ENCODE measurements around the gene PLCB4. TPM values are rescaled to one million over a fixed set of nuclear protein-coding genes. Genes with fewer than 3 reads are reported as not detected.

PLCB4 gene
- total and polyA plus RNA-seq, 4 donors = 1.5 to 26.2 (median 10.8) TPM

- no peaks in the 10 kb centered on the region for H3K27me3 ChIP-seq (ENCODE audit: control insufficient read depth in 1 of 2, insufficient read depth in 2 of 2, low read length in 1 of 2)
- intact Hi-C loops (cut with DNase I) = loop anchor here (10.0 kb wide), 1 partner anchor 324 kb away; no protein-coding TSS in a partner anchor
- H3K9me3 ChIP-seq (ENCODE audit: control insufficient read depth, low read length) = no peaks in the 10 kb centered on the region
- ATAC-seq (ENCODE audit: low FRiP score) (no peak), DNase-seq (no peak)
- no peak overlapping the region for H3K4me3 ChIP-seq (ENCODE audit: low read length in 2 of 2)
- no peaks in the 10 kb centered on the region for H3K36me3 ChIP-seq (ENCODE audit: control insufficient read depth in 1 of 2, insufficient read depth in 2 of 2, low read length in 1 of 2)
- H3K4me1 ChIP-seq (ENCODE audit: control insufficient read depth in 1 of 2, insufficient read depth in 2 of 2, low read length in 2 of 2) = peaks cover 5 to 11% of the 10 kb centered on the region in 2 donors
- 7 to 9% methylated on average over 1 of the region's 1 CpG for WGBS, 2 donors
- no peak overlapping the region for H3K27ac ChIP-seq (ENCODE audit: low read depth in 1 of 2, low read length in 2 of 2)
Measured at GRCh38 chr20:9179193-9179802, 110.4 kb downstream of the PLCB4 start.

- intact Hi-C loops (cut with DNase I) = loop anchor here (10.0 kb wide), 1 partner anchor 325 kb away; no protein-coding TSS in a partner anchor
- DNase-seq = no peak
- H3K9me3 ChIP-seq (ENCODE audit: control insufficient read depth, low read length) = no peaks in the 10 kb centered on the region
- H3K4me3 ChIP-seq (ENCODE audit: low read length in 2 of 2) = no peak overlapping the region
- no peaks in the 10 kb centered on the region for H3K36me3 ChIP-seq (ENCODE audit: control insufficient read depth in 1 of 2, insufficient read depth in 2 of 2, low read length in 1 of 2)
- H3K4me1 ChIP-seq (ENCODE audit: control insufficient read depth in 1 of 2, insufficient read depth in 2 of 2, low read length in 2 of 2) = peaks cover 5 to 11% of the 10 kb centered on the region in 2 donors
- no peak overlapping the region for H3K27ac ChIP-seq (ENCODE audit: low read depth in 1 of 2, low read length in 2 of 2)
- no peaks in the 10 kb centered on the region for H3K27me3 ChIP-seq (ENCODE audit: control insufficient read depth in 1 of 2, insufficient read depth in 2 of 2, low read length in 1 of 2)
- no peak for ATAC-seq (ENCODE audit: low FRiP score)
Measured at GRCh38 chr20:9179867-9180266, 111.0 kb downstream of the PLCB4 start.

- Histone ChIP-seq H3K4me1 (ENCODE audit: control insufficient read depth in 1 of 2, insufficient read depth in 2 of 2, low read length in 2 of 2) (peaks cover 5 to 11% of the 10 kb centered on the region in 2 donors), H3K27me3 (ENCODE audit: control insufficient read depth in 1 of 2, insufficient read depth in 2 of 2, low read length in 1 of 2) (no peaks in the 10 kb centered on the region), H3K9me3 (ENCODE audit: control insufficient read depth, low read length) (no peaks in the 10 kb centered on the region), H3K4me3 (ENCODE audit: low read length in 2 of 2) (no peak overlapping the region), H3K36me3 (ENCODE audit: control insufficient read depth in 1 of 2, insufficient read depth in 2 of 2, low read length in 1 of 2) (no peaks in the 10 kb centered on the region), H3K27ac (ENCODE audit: low read depth in 1 of 2, low read length in 2 of 2) (no peak overlapping the region)
- intact Hi-C loops (cut with DNase I) = no loop called here
- no peak for ATAC-seq (ENCODE audit: low FRiP score)
- DNase-seq = no peak
- 93 to 96% methylated on average over 1 of the region's 1 CpG for WGBS, 2 donors
Measured at GRCh38 chr20:9180481-9181257, 111.8 kb downstream of the PLCB4 start.

- Histone ChIP-seq H3K27me3 (ENCODE audit: control insufficient read depth in 1 of 2, insufficient read depth in 2 of 2, low read length in 1 of 2) (no peaks in the 10 kb centered on the region), H3K27ac (ENCODE audit: low read depth in 1 of 2, low read length in 2 of 2) (no peak overlapping the region), H3K4me1 (ENCODE audit: control insufficient read depth in 1 of 2, insufficient read depth in 2 of 2, low read length in 2 of 2) (peaks cover 2% of the 10 kb centered on the region in 2 donors), H3K4me3 (ENCODE audit: low read length in 2 of 2) (no peak overlapping the region), H3K9me3 (ENCODE audit: control insufficient read depth, low read length) (no peaks in the 10 kb centered on the region), H3K36me3 (ENCODE audit: control insufficient read depth in 1 of 2, insufficient read depth in 2 of 2, low read length in 1 of 2) (no peaks in the 10 kb centered on the region)
- intact Hi-C loops (cut with DNase I) = no loop called here
- DNase-seq (no peak), ATAC-seq (ENCODE audit: low FRiP score) (no peak)
- WGBS, 2 donors = 93 to 97% methylated on average over 6 of the region's 6 CpGs
Measured at GRCh38 chr20:9185511-9185910, 116.6 kb downstream of the PLCB4 start.

GRCh38 chr20:9186396-9186795, 117.5 kb downstream of the PLCB4 start:
- Histone ChIP-seq H3K36me3 (ENCODE audit: control insufficient read depth in 1 of 2, insufficient read depth in 2 of 2, low read length in 1 of 2) (no peaks in the 10 kb centered on the region), H3K27me3 (ENCODE audit: control insufficient read depth in 1 of 2, insufficient read depth in 2 of 2, low read length in 1 of 2) (no peaks in the 10 kb centered on the region), H3K27ac (ENCODE audit: low read depth in 1 of 2, low read length in 2 of 2) (no peak overlapping the region), H3K4me1 (ENCODE audit: control insufficient read depth in 1 of 2, insufficient read depth in 2 of 2, low read length in 2 of 2) (no peaks in the 10 kb centered on the region), H3K9me3 (ENCODE audit: control insufficient read depth, low read length) (no peaks in the 10 kb centered on the region), H3K4me3 (ENCODE audit: low read length in 2 of 2) (no peak overlapping the region)
- WGBS, 2 donors = 31 to 34% methylated on average over 5 of the region's 5 CpGs
- no peak for ATAC-seq (ENCODE audit: low FRiP score)
- intact Hi-C loops (cut with DNase I) = no loop called here
- no peak for DNase-seq

- DNase-seq = no peak
- Histone ChIP-seq H3K4me3 (ENCODE audit: low read length in 2 of 2) (no peak overlapping the region), H3K4me1 (ENCODE audit: control insufficient read depth in 1 of 2, insufficient read depth in 2 of 2, low read length in 2 of 2) (no peaks in the 10 kb centered on the region), H3K9me3 (ENCODE audit: control insufficient read depth, low read length) (no peaks in the 10 kb centered on the region), H3K36me3 (ENCODE audit: control insufficient read depth in 1 of 2, insufficient read depth in 2 of 2, low read length in 1 of 2) (peaks cover 0 to 2% of the 10 kb centered on the region in 2 donors), H3K27me3 (ENCODE audit: control insufficient read depth in 1 of 2, insufficient read depth in 2 of 2, low read length in 1 of 2) (no peaks in the 10 kb centered on the region), H3K27ac (ENCODE audit: low read depth in 1 of 2, low read length in 2 of 2) (no peak overlapping the region)
- ATAC-seq (ENCODE audit: low FRiP score) = no peak
- intact Hi-C loops (cut with DNase I) = no loop called here
- WGBS, 2 donors = 81 to 85% methylated on average over 6 of the region's 6 CpGs
Measured at GRCh38 chr20:9195031-9195430, 126.1 kb downstream of the PLCB4 start.

DNA sequence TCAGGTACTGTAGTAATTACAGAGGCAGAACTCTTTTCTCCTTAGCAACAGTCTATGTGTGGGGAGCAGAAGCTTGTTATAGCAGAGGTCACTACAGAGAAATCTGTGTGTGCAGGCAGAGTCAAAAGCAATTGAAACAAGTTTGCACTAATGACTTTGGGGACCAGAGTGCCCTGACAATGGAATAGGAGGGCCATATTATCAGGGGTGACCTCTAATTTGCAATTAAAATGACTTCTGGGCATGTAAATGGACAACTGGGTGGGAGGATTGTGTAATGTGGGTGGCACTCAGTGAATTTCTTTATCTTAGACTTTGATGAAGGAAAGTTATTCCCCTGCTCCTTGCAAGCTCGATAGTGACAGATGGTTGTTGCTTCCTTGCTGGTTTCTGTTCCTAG, 127.2 kb downstream of the PLCB4 start:
- no peak for ATAC-seq (ENCODE audit: low FRiP score)

DNA sequence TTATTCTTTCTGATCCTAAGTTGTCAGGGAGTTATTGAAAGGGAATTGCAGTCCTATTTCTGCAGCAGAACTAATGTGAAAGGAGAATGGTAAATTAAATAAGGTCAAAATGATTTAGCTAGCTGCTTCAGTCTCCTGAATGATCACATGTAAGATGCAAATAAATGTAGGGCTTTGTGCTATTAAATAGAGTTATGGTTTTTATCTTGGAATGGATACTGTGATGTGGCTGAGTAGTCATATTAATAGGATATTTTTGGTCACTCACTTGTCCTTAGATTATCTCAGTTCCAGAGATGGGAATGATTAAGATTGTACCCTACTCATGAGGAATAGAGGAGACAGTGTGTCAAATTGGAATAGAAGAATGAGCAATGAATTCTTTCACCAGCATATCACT, 129.6 kb downstream of the PLCB4 start:
- intact Hi-C loops (cut with DNase I) = no loop called here
- Histone ChIP-seq H3K27ac (ENCODE audit: low read depth in 1 of 2, low read length in 2 of 2) (no peak overlapping the region), H3K4me3 (ENCODE audit: low read length in 2 of 2) (no peak overlapping the region), H3K36me3 (ENCODE audit: control insufficient read depth in 1 of 2, insufficient read depth in 2 of 2, low read length in 1 of 2) (no peaks in the 10 kb centered on the region), H3K27me3 (ENCODE audit: control insufficient read depth in 1 of 2, insufficient read depth in 2 of 2, low read length in 1 of 2) (no peaks in the 10 kb centered on the region), H3K9me3 (ENCODE audit: control insufficient read depth, low read length) (no peaks in the 10 kb centered on the region), H3K4me1 (ENCODE audit: control insufficient read depth in 1 of 2, insufficient read depth in 2 of 2, low read length in 2 of 2) (no peaks in the 10 kb centered on the region)
- DNase-seq = no peak
- no peak for ATAC-seq (ENCODE audit: low FRiP score)

More for the DNA sequence above, 127.2 kb downstream of the PLCB4 start:
- Histone ChIP-seq H3K9me3 (ENCODE audit: control insufficient read depth, low read length) (no peaks in the 10 kb centered on the region), H3K4me1 (ENCODE audit: control insufficient read depth in 1 of 2, insufficient read depth in 2 of 2, low read length in 2 of 2) (no peaks in the 10 kb centered on the region), H3K36me3 (ENCODE audit: control insufficient read depth in 1 of 2, insufficient read depth in 2 of 2, low read length in 1 of 2) (peaks cover 0 to 2% of the 10 kb centered on the region in 2 donors), H3K27ac (ENCODE audit: low read depth in 1 of 2, low read length in 2 of 2) (no peak overlapping the region), H3K27me3 (ENCODE audit: control insufficient read depth in 1 of 2, insufficient read depth in 2 of 2, low read length in 1 of 2) (no peaks in the 10 kb centered on the region), H3K4me3 (ENCODE audit: low read length in 2 of 2) (no peak overlapping the region)
- intact Hi-C loops (cut with DNase I) = no loop called here
- no peak for DNase-seq
- WGBS, 2 donors = 61 to 69% methylated on average over 1 of the region's 1 CpG

DNA sequence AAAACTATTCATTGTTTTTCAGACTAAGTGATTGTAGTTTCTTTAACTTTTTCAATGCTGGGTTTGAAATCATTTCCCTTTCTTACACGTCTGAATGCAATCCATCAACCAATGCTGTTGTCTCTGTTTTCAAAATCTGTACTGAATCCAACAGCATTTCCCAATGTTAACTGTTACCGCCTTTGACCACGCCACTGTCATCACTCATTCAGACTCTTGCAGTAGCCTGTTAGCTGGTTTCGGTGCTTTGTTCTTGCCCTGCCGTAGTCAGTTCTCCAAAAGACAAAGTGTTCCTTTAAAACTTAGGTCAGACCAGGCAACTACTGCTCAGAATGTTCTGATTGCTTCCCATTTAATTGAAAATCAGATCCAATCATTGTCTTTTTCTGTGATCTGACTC, 131.3 kb downstream of the PLCB4 start:
- 87 to 88% methylated on average over 5 of the region's 5 CpGs for WGBS, 2 donors
- DNase-seq (no peak), ATAC-seq (ENCODE audit: low FRiP score) (no peak)
- Histone ChIP-seq H3K27me3 (ENCODE audit: control insufficient read depth in 1 of 2, insufficient read depth in 2 of 2, low read length in 1 of 2) (no peaks in the 10 kb centered on the region), H3K4me1 (ENCODE audit: control insufficient read depth in 1 of 2, insufficient read depth in 2 of 2, low read length in 2 of 2) (no peaks in the 10 kb centered on the region), H3K4me3 (ENCODE audit: low read length in 2 of 2) (no peak overlapping the region), H3K36me3 (ENCODE audit: control insufficient read depth in 1 of 2, insufficient read depth in 2 of 2, low read length in 1 of 2) (no peaks in the 10 kb centered on the region), H3K27ac (ENCODE audit: low read depth in 1 of 2, low read length in 2 of 2) (no peak overlapping the region), H3K9me3 (ENCODE audit: control insufficient read depth, low read length) (no peaks in the 10 kb centered on the region)
- intact Hi-C loops (cut with DNase I) = no loop called here

All from aorta (tissue), 5 donors.